HG02885 (cell line): ENCODE results near the gene IQCK.

ENCODE experiments used
- ATAC-seq: cut with Tn5 transposase; IDR thresholded peaks from one replicate; pipeline ENCODE4 v1.9.1; 2021; ENCODE audit warnings: mild to moderate bottlenecking; ENCODE audit not compliant: unreplicated experiment, poor library complexity

Gene IQCK

DNA sequence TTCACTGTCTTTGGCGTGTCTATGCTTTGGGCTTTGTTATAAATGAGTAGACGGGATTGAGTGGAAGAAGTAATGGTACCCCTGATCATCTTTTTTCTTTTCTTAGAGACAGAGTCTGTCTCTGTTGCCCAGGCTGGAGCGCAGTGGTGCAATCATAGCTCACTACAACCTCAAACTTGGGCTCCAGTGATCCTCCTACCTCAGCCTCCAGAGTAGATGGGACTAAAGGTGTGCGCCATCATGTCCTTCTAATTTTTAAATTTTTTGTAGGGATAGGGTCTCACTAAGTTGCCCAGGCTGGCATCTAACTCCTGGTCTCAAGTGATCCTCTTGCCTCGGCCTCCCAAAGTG is 181.5 kb downstream of the IQCK start:
- no peak for ATAC-seq

DNA sequence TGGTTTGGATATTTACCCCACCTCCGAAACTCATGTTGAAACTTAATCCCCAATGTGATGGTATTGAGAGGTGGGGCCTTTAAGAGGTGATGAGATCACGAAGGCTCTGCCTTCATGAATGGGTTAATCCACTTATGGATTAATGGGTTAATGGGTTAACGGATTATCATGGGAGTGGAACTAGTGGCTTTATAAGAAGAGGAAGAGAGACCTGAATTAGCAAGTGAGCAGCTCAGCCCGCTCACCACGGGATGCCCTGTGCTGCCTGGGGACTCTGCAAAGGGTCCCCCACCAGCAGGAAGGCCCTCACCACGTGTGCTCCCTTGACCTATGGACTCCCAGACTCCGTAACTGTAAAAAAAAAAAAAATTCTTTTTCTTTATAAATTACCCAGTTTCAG is 183.1 kb downstream of the IQCK start:
- no peak for ATAC-seq

DNA sequence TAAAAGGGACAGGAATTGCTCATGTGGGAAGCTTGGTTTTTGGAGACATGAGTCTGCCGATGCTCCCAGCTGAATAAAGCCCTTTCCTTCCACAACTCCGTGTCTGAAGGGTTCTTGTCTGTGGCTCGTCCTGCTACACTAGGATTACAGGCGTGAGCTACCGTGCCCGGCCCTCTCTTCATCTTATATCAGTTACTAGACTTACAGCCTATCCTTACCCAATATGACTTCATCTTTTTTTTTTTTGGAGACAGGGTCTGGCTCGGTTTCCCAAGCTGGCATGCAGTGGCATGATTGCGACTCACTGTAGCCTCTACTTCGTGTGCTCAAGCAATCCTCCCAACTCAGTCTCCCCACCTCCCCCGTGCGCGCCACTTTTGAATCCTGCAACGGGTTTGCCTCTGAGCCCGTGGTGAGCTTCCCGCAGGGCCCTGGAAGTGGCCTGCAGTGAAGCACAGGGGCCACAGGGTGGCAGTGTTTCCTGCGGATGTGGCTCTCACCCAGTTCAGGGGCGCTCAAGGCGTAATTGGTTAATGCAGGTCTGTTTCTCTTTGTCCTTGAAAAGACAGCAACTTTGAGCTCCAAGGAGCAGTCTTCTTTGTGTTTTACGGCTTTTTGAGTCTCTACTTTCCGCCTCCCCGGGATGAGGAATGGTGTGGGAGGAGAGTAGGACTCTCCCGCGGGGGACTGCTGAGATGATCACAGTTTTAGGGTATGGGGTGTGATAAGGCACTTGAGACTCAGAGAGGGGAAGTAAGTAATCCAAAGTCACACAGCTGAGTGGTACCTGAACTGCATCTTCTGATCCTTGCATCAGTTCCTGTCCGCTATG is 189.3 kb downstream of the IQCK start:
- ATAC-seq: peak; percentile 70
